HCT116 (cell line): ENCODE results near the gene RNASEH2B. TPM values are rescaled to one million over a fixed set of nuclear protein-coding genes. Genes with fewer than 3 reads are reported as not detected.

ENCODE experiments used
- ATAC-seq: fragments of 200-7000 bp; cut with Tn5 transposase; 2 replicates; pipeline ENCODE4 v1.9.1; 2020; ENCODE audit warnings: mild to moderate bottlenecking, moderate library complexity
- BruUV-seq: library from RNA; stranded (reverse); fragments of 400-500 nt; replicated peaks from 2 replicates; lab custom pipeline; 2021; lab: Mats Ljungman, UMichigan
- CTCF ChIA-PET: fragments of 300-600 bp; sonication (Branson Sonifier 250); formaldehyde crosslinking; loops from one replicate; lab custom pipeline; 2021; ENCODE audit warnings: antibody characterized with exemption; lab: Charles Lee
- POLR2A ChIA-PET: fragments of 300-600, 350-600 bp; sonication (Branson Sonifier 250); formaldehyde crosslinking; loops from one replicate; lab custom pipeline; 2021; ENCODE audit warnings: antibody characterized with exemption; lab: Charles Lee
- RAD21 ChIA-PET, 2 experiments: fragments of 300-600 bp; sonication (Branson Sonifier 250); formaldehyde crosslinking; loops; one replicate each; lab custom pipeline; 2023; ENCODE audit warnings: low total read pairs in 2 of 2; ENCODE audit not compliant: uncharacterized antibody in 2 of 2, unreplicated experiment in 2 of 2, low non-redundant PET in 1 of 2; lab: Charles Lee
- DNase-seq: peaks from one replicate; pipeline ENCODE4 v3.0.0-alpha.2; 2010; ENCODE audit warnings: low read depth, low spot score
- H2AFZ ChIP-seq: fragments of 200-600 bp; shearing (Covaris generic), sonication (generic); 2 replicates; pipeline ENCODE4 v1.6.1; 2017; ENCODE audit warnings: low read depth, mixed run types, mixed read lengths, antibody characterized with exemption, low read length; ENCODE audit not compliant: poor library complexity, severe bottlenecking
- H3K27ac ChIP-seq: 2 replicates; pipeline ENCODE4 v1.5.1; 2012; ENCODE audit warnings: low read depth, low read length
- H3K27me3 ChIP-seq: fragments of 200-600 bp; sonication (generic); 2 replicates; pipeline ENCODE4 v1.6.1; 2016; ENCODE audit warnings: mixed run types, low read length, mixed read lengths; ENCODE audit not compliant: insufficient read depth
- H3K36me3 ChIP-seq, 2 experiments: fragments of 200-500 bp in 1 of 2; fragments of 200-600 bp in 1 of 2; sonication (Bioruptor generic) in 1 of 2; sonication (generic) in 1 of 2; 2 replicates each; pipeline versions ENCODE4 v1.5.1 to v1.6.1; 2014 to 2016; ENCODE audit warnings: low read length in 2 of 2, inconsistent platforms in 1 of 2, mixed read lengths in 1 of 2, mixed run types in 1 of 2; ENCODE audit not compliant: insufficient read depth in 2 of 2, control insufficient read depth in 1 of 2
- H3K4me1 ChIP-seq, 2 experiments: fragments of 200-600 bp in 1 of 2; sonication (generic) in 1 of 2; 2 replicates each; pipeline versions ENCODE4 v1.5.1 to v1.6.1; 2012 to 2017; ENCODE audit warnings: low read length in 2 of 2, inconsistent platforms in 1 of 2, mild to moderate bottlenecking in 1 of 2, mixed read lengths in 1 of 2, mixed run types in 1 of 2, moderate library complexity in 1 of 2; ENCODE audit not compliant: insufficient read depth in 2 of 2, control insufficient read depth in 1 of 2
- H3K4me2 ChIP-seq: fragments of 200-600 bp; sonication (generic); 2 replicates; pipeline ENCODE4 v1.6.1; 2017; ENCODE audit warnings: mixed run types, low read length, mixed read lengths
- H3K4me3 ChIP-seq, 2 experiments: fragments of 200-600 bp in 1 of 2; sonication (generic) in 1 of 2; replicated peaks in 1 of 2; 2 replicates each; pipeline ENCODE4 v1.5.1; 2011 to 2016; ENCODE audit warnings: low read length in 2 of 2, control low read depth in 1 of 2, low read depth in 1 of 2, mild to moderate bottlenecking in 1 of 2, mixed read lengths in 1 of 2, mixed run types in 1 of 2
- H3K79me2 ChIP-seq: fragments of 200-600 bp; sonication (generic); 2 replicates; pipeline ENCODE4 v1.6.1; 2017; ENCODE audit warnings: mild to moderate bottlenecking, mixed run types, low read length, moderate library complexity, mixed read lengths; ENCODE audit not compliant: insufficient read depth
- H3K9ac ChIP-seq: fragments of 200-600 bp; sonication (generic); 2 replicates; pipeline ENCODE4 v1.6.1; 2016; ENCODE audit warnings: low read length, mixed read lengths
- H3K9me2 ChIP-seq: fragments of 200-600 bp; sonication (generic), shearing (Covaris generic); 2 replicates; pipeline ENCODE4 v1.6.1; 2017; ENCODE audit warnings: mixed run types, mild to moderate bottlenecking, moderate library complexity; ENCODE audit not compliant: insufficient read depth
- H3K9me3 ChIP-seq, 2 experiments: fragments of 200-500 bp in 1 of 2; fragments of 200-600 bp in 1 of 2; sonication (Bioruptor generic) in 1 of 2; sonication (generic) in 1 of 2; 2 replicates each; pipeline ENCODE4 v1.6.1; 2014 to 2017; ENCODE audit warnings: low read length in 2 of 2, mixed read lengths in 2 of 2, inconsistent platforms in 1 of 2, low read depth in 1 of 2, mild to moderate bottlenecking in 1 of 2, mixed run types in 1 of 2, moderate library complexity in 1 of 2; ENCODE audit not compliant: control insufficient read depth in 1 of 2, insufficient read depth in 1 of 2
- H4K20me1 ChIP-seq: fragments of 200-600 bp; sonication (generic), shearing (Covaris generic); 2 replicates; pipeline ENCODE4 v1.6.1; 2017; ENCODE audit warnings: mixed run types, mild to moderate bottlenecking, moderate library complexity; ENCODE audit not compliant: insufficient read depth
- ATF3 ChIP-seq: IDR thresholded peaks from 2 replicates; pipeline ENCODE4 v1.6.1; 2012
- CBX3 ChIP-seq: IDR thresholded peaks from 2 replicates; pipeline ENCODE4 v1.6.1; 2012; ENCODE audit warnings: low read depth
- CEBPB ChIP-seq: IDR thresholded peaks from 2 replicates; pipeline ENCODE4 v1.6.1; 2012; ENCODE audit warnings: low read depth
- CTCF ChIP-seq, 3 experiments: fragments of 200-600 bp in 1 of 3; sonication (generic) in 1 of 3; IDR thresholded peaks in 2 of 3; conservative IDR thresholded peaks in 1 of 3; 2 replicates each; pipeline ENCODE4 v1.5.1; 2012 to 2017; ENCODE audit warnings: low read depth in 2 of 3, low read length in 2 of 3, antibody characterized with exemption in 1 of 3, borderline replicate concordance in 1 of 3, control low read depth in 1 of 3, mild to moderate bottlenecking in 1 of 3, mixed read lengths in 1 of 3, mixed run types in 1 of 3, moderate library complexity in 1 of 3; ENCODE audit not compliant: insufficient read depth in 1 of 3
- EGR1 ChIP-seq: IDR thresholded peaks from 2 replicates; pipeline ENCODE4 v1.6.1; 2012; ENCODE audit warnings: low read depth
- EZH2 ChIP-seq: fragments of 200-600 bp; sonication (generic); IDR thresholded peaks from 2 replicates; pipeline ENCODE4 v1.6.1; 2017; ENCODE audit warnings: antibody characterized with exemption, mixed run types
- EZH2phosphoT487 ChIP-seq: fragments of 200-600 bp; IDR thresholded peaks from 2 replicates; pipeline ENCODE4 v1.6.1; 2018; ENCODE audit warnings: antibody characterized with exemption, borderline replicate concordance
- FOSL1 ChIP-seq: IDR thresholded peaks from 2 replicates; pipeline ENCODE4 v1.6.1; 2012; ENCODE audit warnings: low read depth
- JUND ChIP-seq: IDR thresholded peaks from 2 replicates; pipeline ENCODE4 v1.6.1; 2012
- MAX ChIP-seq: IDR thresholded peaks from 2 replicates; pipeline ENCODE4 v1.6.1; 2012
- POLR2A ChIP-seq: IDR thresholded peaks from 2 replicates; pipeline ENCODE4 v1.7.0; 2011; ENCODE audit warnings: borderline replicate concordance; ENCODE audit not compliant: insufficient read depth, insufficient read length; ENCODE audit errors: extremely low read depth
- REST ChIP-seq: IDR thresholded peaks from 2 replicates; pipeline ENCODE4 v1.6.1; 2012; ENCODE audit warnings: low read depth
- SP1 ChIP-seq: IDR thresholded peaks from 2 replicates; pipeline ENCODE4 v1.6.1; 2012; ENCODE audit warnings: low read depth
- SRF ChIP-seq: IDR thresholded peaks from 2 replicates; pipeline ENCODE4 v1.6.1; 2012; ENCODE audit warnings: low read depth
- TCF7L2 ChIP-seq: IDR thresholded peaks from 2 replicates; pipeline ENCODE4 v1.7.0; 2011; ENCODE audit warnings: borderline replicate concordance, inconsistent platforms; ENCODE audit not compliant: insufficient read depth, insufficient read length; ENCODE audit errors: extremely low read depth
- YY1 ChIP-seq: IDR thresholded peaks from 2 replicates; pipeline ENCODE4 v1.6.1; 2011; ENCODE audit warnings: low read length, low read depth, moderate library complexity, mild to moderate bottlenecking; ENCODE audit not compliant: insufficient replicate concordance; ENCODE audit errors: extremely low read depth
- ZFX ChIP-seq: fragments of 450-650 bp; IDR thresholded peaks from 2 replicates; pipeline ENCODE4 v1.6.1; 2017
- ZNF274 ChIP-seq: fragments of 200-500 bp; sonication (Bioruptor generic); IDR thresholded peaks from 2 replicates; pipeline ENCODE4 v1.6.1; 2014; ENCODE audit warnings: mild to moderate bottlenecking, low read depth, low read length, inconsistent platforms
- intact Hi-C: fragments of 100-400 bp; cut with micrococcal nuclease; formaldehyde crosslinking; loops from 2 replicates; pipeline ENCODE4 v1.10.0; 2022
- total RNA-seq: library from RNA; stranded (reverse); gene quantifications from one replicate; pipeline ENCODE4 v1.2.1, GENCODE V29; 2021; ENCODE audit not compliant: unreplicated experiment

The RNASEH2B gene
- total RNA-seq, 1 experiment from 2014 or later = 41.3 TPM

GRCh38 chr13:50894504-50894903 lies 15.1 kb upstream of the RNASEH2B start:
- DNase-seq = no peak
- no peaks in the 10 kb centered on the region for H3K9me2 ChIP-seq
- H3K9ac ChIP-seq = no peak overlapping the region
- CTCF ChIA-PET = no interaction called here
- POLR2A ChIA-PET = no interaction called here
- H4K20me1 ChIP-seq = no peaks in the 10 kb centered on the region
- H3K4me1 ChIP-seq = no peaks in the 10 kb centered on the region
- intact Hi-C loops = no loop called here
- no peak overlapping the region for H2AFZ ChIP-seq
- H3K27ac ChIP-seq = no peak overlapping the region
- BruUV-seq = no TSS peak
- H3K9me3 ChIP-seq = no peaks in the 10 kb centered on the region
- H3K4me3 ChIP-seq = no peak overlapping the region
- no peak overlapping the region for H3K4me2 ChIP-seq
- no peaks in the 10 kb centered on the region for H3K36me3 ChIP-seq
- TF ChIP-seq FOSL1 (no peak), REST (no peak), CTCF (IDR thresholded peaks at IDR 0.05 in 2 of 3, conservative IDR thresholded peaks at IDR 0.05 in 1 of 3; ENCODE audit: borderline replicate concordance in 1 of 3, insufficient read depth in 1 of 3, low read depth in 2 of 3, low read length in 2 of 3) (no peak), ATF3 (no peak), ZFX (no peak), EGR1 (no peak), EZH2 (no peak), YY1 (no peak), MAX (no peak), JUND (no peak), SP1 (no peak), SRF (no peak), ZNF274 (no peak), CEBPB (no peak), CBX3 (no peak), TCF7L2 (no peak), EZH2phosphoT487 (no peak), POLR2A (no peak)
- TF ChIP-seq, all 23 proteins: peak for 0
- RAD21 ChIA-PET = no interaction called here
- ATAC-seq = no peak
- no peaks in the 10 kb centered on the region for H3K27me3 ChIP-seq
- H3K79me2 ChIP-seq = no peaks in the 10 kb centered on the region
